GM18867 (cell line): ENCODE results near the gene MRPL53.
"Not testable (repeated sequence)": the region's sequence is repeated elsewhere in the genome, so short reads cannot be mapped to it uniquely, and the experiment has no call there.

Experiments used
- ATAC-seq: cut with Tn5 transposase; IDR thresholded peaks from one replicate; pipeline ENCODE4 v1.9.1; 2021; ENCODE audit warnings: mild to moderate bottlenecking, moderate library complexity; ENCODE audit not compliant: unreplicated experiment

The MRPL53 gene

DNA sequence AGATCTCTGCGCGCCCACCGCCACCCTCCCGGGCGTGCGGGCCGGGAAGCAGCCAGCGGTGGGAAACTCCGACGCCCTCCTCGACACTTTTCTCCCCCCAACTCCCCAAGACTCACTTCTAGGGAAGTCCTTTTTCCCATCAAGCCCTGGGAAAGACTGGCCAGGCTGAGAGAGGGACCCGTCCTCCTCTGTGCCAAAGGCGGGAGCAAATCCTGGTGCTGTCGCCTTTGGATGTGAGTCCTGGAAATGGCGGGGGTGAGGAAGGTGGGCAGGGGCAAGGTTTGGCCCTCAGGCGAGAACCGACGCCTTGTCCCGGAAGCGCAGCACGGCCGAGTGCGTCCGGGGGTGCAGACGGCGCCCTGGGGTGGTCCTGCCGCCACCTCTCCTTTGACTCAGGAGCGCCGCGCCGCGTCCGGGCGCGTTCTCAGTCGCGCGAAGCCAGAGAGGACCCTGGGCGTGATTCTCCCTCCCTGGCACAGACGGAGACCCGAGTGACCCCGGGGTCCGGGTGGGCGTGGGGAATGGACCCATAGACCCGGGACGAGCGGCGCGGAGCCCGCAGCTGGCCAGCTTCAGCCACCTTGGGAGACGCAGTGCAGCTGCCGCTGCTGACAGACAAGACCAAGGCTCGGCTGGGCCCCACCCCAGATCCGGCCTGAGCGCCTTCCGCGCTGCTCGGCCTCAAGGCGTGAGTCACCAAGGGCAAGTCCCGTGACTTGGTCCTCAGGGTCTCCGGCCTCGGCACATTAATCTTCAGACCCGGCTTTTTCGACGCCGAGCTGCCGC lies 30.4 kb upstream of the MRPL53 start:
- peak; percentile 31 for ATAC-seq

- no peak for ATAC-seq
Observed at GRCh38 chr2:74502147-74502719, 29.8 kb upstream of the MRPL53 start.

DNA sequence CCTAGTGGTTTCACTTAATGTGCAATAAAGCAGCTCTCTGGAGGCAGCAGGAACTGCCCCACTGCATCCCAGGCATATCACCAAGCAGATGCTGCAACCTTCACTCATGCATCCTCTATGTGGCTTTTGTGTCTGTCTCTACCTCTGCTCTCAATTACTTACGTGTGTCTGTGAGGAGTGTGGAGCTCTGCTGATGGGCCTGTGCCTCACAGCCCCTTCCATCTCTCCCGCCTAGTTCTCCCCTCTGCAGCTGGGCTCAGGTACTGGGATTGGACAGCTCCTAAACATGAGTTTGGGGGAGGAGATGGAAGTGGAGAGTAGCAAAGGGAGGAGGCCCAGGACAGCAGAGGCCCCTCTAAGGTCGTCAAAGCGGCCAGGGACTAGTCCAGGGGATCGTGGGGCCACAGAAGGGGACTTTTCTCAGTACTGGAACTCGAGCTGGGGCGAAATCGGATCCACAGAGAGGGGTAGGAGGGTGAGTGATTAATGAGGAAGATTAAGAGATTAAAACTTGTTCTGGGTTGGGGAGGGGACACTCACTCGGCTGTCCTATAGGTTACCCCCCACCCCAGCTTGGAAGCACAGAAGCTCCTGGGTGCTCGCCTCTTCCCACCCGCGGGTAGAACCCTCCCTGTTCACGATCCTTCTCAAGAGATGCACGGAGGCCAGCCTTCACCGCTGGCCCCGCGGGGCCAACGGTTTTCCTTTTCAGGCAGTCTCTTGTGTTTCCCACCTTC lies 29.0 kb upstream of the MRPL53 start:
- no peak for ATAC-seq

GRCh38 chr2:74500578-74500946 lies 28.1 kb upstream of the MRPL53 start:
- no peak for ATAC-seq

DNA sequence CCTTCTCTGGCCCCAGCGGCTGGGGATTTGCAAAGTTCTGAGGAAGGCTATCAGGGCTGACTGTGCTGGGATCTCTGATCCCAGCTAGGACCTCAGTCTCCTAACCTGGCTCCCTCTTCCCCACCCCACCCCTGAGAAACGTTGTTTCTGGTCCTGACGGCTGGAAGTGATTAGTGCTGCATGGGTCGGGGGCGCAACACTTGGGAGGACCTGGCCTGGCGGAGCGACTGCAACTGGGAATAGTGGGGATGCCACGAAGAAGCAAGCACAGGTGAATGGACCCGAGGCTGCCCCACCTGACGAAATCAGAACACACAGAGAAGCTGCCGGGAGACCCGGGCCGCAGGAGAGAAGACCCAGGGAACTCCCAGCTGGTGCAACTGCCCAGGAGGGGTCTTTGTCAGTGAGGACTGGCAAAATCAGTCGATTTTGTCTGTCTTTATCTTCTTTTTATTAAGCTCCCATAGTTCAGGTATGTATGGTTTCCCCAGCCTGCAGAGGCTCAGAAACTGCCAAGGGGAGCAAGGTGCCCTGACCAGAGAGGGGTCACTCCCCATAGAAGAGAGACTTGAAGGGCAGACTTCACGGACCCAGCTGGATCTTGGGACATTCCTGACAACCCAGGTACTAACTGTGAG lies 27.6 kb upstream of the MRPL53 start:
- no peak for ATAC-seq

GRCh38 chr2:74499267-74499939 lies 26.9 kb upstream of the MRPL53 start, which contains the start of gene LBX2:
LBX2 (minus strand) TSS chr2:74499603; CDS start chr2:74499537, 66 bp downstream.
- no peak for ATAC-seq

DNA sequence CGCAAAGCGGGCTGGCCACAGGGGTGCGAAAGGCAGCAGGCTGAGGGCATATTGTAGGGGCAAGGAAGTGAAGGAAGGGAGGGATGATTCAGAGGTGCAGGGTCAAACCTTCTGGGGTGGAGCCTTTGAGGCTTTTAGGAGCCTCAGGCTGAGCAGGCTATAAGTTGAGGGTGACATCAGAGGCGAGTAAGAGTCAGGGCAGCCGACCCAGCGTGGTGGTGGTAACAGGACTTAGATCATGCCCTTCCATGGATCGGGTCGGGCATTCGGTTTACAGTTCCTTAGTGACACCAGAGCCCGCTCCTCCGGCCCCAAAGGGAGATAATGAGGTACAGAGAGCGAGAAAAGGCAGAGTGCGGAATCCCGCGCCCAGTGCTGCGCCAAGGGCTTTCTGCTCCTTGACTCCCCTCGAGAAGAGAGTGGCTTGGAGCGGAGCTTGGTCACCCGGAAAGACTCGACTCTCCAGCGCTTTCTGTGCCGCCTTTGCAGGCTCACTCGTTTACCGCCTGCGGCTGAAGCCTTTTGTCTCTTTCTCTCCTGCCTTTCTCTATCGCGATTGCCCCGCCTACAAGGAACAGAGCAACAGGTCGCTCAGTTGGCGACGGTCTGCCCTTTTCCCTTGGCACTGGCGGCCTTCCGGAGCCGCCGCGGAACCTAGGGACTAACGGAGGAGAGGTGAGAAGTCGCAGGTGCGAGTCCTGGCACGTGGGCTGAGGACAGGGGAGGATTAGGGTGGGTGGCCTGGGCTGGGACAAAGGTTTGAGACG lies 26.2 kb upstream of the MRPL53 start:
- ATAC-seq = no peak

- ATAC-seq = no peak
Observed at GRCh38 chr2:74497777-74498499, 25.5 kb upstream of the MRPL53 start.

- no peak for ATAC-seq
Observed at GRCh38 chr2:74496997-74497776, 24.7 kb upstream of the MRPL53 start.

- no peak for ATAC-seq
Observed at GRCh38 chr2:74495440-74495839, 23.0 kb upstream of the MRPL53 start.

DNA sequence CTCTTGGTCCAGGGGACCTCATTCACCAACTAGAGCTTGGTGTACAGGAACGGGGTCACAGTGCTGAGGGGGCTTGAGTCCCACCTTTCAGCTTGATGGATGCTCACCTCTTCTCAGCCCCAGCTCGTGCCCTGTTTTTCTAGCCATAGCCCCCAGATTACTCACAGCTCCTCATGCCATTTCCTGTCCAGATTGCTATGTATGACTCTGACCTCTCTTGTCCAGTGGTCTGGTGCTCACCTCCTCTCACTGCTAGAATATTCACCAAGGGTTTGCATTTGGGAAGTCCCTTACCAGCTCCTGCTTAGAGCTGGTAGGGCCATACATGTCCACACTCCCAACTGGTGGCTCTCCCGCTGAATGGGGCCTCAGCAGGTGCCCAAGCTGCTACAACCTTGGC lies 21.1 kb upstream of the MRPL53 start:
- no peak for ATAC-seq

GRCh38 chr2:74491648-74492544 lies 19.4 kb upstream of the MRPL53 start:
- ATAC-seq = no peak

DNA sequence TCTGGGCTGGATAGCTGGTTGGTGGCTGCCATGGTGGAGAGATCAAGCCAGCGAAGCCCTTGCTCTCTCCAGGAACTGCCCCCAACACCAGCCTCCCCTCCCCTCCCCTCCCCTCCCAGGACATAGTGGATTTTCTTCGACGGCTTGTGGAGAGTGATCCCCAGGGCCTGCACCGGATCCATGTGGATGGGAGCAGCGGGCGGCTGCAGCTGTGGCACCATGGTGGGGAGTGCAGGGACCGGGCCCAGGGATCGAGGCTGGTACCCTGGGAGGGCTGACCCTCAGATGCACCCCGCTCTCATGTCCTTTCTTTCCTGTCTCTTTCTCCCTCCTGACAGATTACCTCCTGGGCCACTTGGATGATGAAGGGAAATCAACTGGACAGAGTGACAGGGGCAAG lies 17.4 kb upstream of the MRPL53 start:
- no peak for ATAC-seq

- ATAC-seq = no peak
Observed at GRCh38 chr2:74488643-74489481, 16.4 kb upstream of the MRPL53 start.

GRCh38 chr2:74486141-74486540 lies 13.7 kb upstream of the MRPL53 start:
- ATAC-seq = no peak

GRCh38 chr2:74483675-74484164 lies 11.2 kb upstream of the MRPL53 start:
- ATAC-seq = not testable (repeated sequence)
